GM21825 (cell line): ENCODE results near the gene SBK1.
"Not testable (repeated sequence)": the region's sequence is repeated elsewhere in the genome, so short reads cannot be mapped to it uniquely, and the experiment has no call there.

Source experiments
- ATAC-seq: cut with Tn5 transposase; IDR thresholded peaks from one replicate; pipeline ENCODE4 v1.9.1; 2021; ENCODE audit warnings: mild to moderate bottlenecking, moderate library complexity; ENCODE audit not compliant: unreplicated experiment

The SBK1 gene

GRCh38 chr16:28291651-28292626, at the start of gene SBK1:
SBK1 (plus strand) TSS chr16:28292525; CDS start chr16:28317392, 24,867 bp downstream.
- ATAC-seq, result peak; percentile 74

- not testable (repeated sequence) for ATAC-seq
These were observed 42.8 kb upstream of the SBK1 start for GRCh38 chr16:28249483-28249882.

GRCh38 chr16:28250999-28251398, 41.3 kb upstream of the SBK1 start:
- ATAC-seq, result no peak

- ATAC-seq, result no peak
These were observed 38.2 kb upstream of the SBK1 start for GRCh38 chr16:28254158-28254557.

GRCh38 chr16:28255838-28256237, 36.5 kb upstream of the SBK1 start:
- no peak for ATAC-seq

- ATAC-seq, result no peak
These were observed 35.1 kb upstream of the SBK1 start for GRCh38 chr16:28257256-28257655.

GRCh38 chr16:28258567-28258966, 33.8 kb upstream of the SBK1 start:
- no peak for ATAC-seq

- ATAC-seq, result no peak
These were observed 33.1 kb upstream of the SBK1 start for GRCh38 chr16:28259091-28259780.

- no peak for ATAC-seq
These were observed 32.6 kb upstream of the SBK1 start for GRCh38 chr16:28259781-28260150.

- no peak for ATAC-seq
These were observed 32.1 kb upstream of the SBK1 start for GRCh38 chr16:28260193-28260592.

- ATAC-seq, result no peak
These were observed 30.4 kb upstream of the SBK1 start for GRCh38 chr16:28261942-28262341.

GRCh38 chr16:28263305-28263704, 29.0 kb upstream of the SBK1 start:
- no peak for ATAC-seq

- ATAC-seq, result no peak
These were observed 27.7 kb upstream of the SBK1 start for GRCh38 chr16:28264656-28265055.

- ATAC-seq, result no peak
These were observed 26.5 kb upstream of the SBK1 start for GRCh38 chr16:28265822-28266221.

- no peak for ATAC-seq
These were observed 25.0 kb upstream of the SBK1 start for GRCh38 chr16:28267356-28267755.

- ATAC-seq, result no peak
These were observed 18.8 kb upstream of the SBK1 start for GRCh38 chr16:28273511-28273910.

GRCh38 chr16:28274676-28275075, 17.6 kb upstream of the SBK1 start:
- ATAC-seq, result no peak

GRCh38 chr16:28276301-28276700, 16.0 kb upstream of the SBK1 start:
- ATAC-seq, result no peak

GRCh38 chr16:28277537-28278388, 14.6 kb upstream of the SBK1 start:
- no peak for ATAC-seq

- no peak for ATAC-seq
These were observed 13.3 kb upstream of the SBK1 start for GRCh38 chr16:28279006-28279405.
